H1 (cell line): Measurements from ENCODE around the gene NT5C3B. TPM values are rescaled to one million over a fixed set of nuclear protein-coding genes. Genes with fewer than 3 reads are reported as not detected.

Source experiments
- CTCF ChIA-PET: fragments of 300-600 bp; sonication (Branson Sonifier 250); formaldehyde crosslinking; loops from one replicate; lab custom pipeline; 2021; ENCODE audit not compliant: partially characterized antibody; lab: Charles Lee
- POLR2A ChIA-PET: fragments of 300-600 bp; sonication (Branson Sonifier 250); formaldehyde crosslinking; loops from one replicate; lab custom pipeline; 2021; ENCODE audit warnings: inconsistent platforms; ENCODE audit not compliant: partially characterized antibody; lab: Charles Lee
- DNase-seq, 2 experiments: peaks; one replicate each; pipeline versions ENCODE4 v3.0.0 to v3.0.0-alpha.2; 2010 to 2022; ENCODE audit warnings: low spot score in 2 of 2, low read depth in 1 of 2, mixed read lengths in 1 of 2
- FAIRE-seq: peaks from 2 replicates; lab custom pipeline; 2011; peaks lifted over from hg19 to GRCh38; lab: Jason Lieb, UNC
- H2AFZ ChIP-seq: 2 replicates; pipeline ENCODE4 v1.8.1; 2012; ENCODE audit warnings: low read length, inconsistent platforms
- H2AK5ac ChIP-seq: 2 replicates; pipeline ENCODE4 v1.6.1; 2013; ENCODE audit warnings: low read depth, low read length
- H2BK120ac ChIP-seq: replicated peaks from 2 replicates; pipeline ENCODE3; 2013; ENCODE audit warnings: low read depth, low read length, inconsistent platforms
- H2BK12ac ChIP-seq: 2 replicates; pipeline ENCODE4 v1.6.1; 2013; ENCODE audit warnings: low read depth, low read length
- H2BK15ac ChIP-seq: 2 replicates; pipeline ENCODE4 v1.6.1; 2013; ENCODE audit warnings: low read length
- H2BK20ac ChIP-seq: 2 replicates; pipeline ENCODE4 v1.6.1; 2013; ENCODE audit warnings: low read length
- H2BK5ac ChIP-seq: 2 replicates; pipeline ENCODE4 v1.6.1; 2013; ENCODE audit warnings: low read depth, low read length
- H3K14ac ChIP-seq: 2 replicates; pipeline ENCODE4 v1.6.1; 2013; ENCODE audit warnings: inconsistent platforms; ENCODE audit not compliant: insufficient read length
- H3K18ac ChIP-seq: 2 replicates; pipeline ENCODE4 v1.6.1; 2013; ENCODE audit warnings: low read length; ENCODE audit errors: extremely low read depth
- H3K23ac ChIP-seq: 2 replicates; pipeline ENCODE4 v1.6.1; 2013; ENCODE audit warnings: inconsistent platforms; ENCODE audit not compliant: insufficient read length
- H3K23me2 ChIP-seq: 2 replicates; pipeline ENCODE4 v1.6.1; 2013; ENCODE audit warnings: low read depth, low read length
- H3K27ac ChIP-seq: 2 replicates; pipeline ENCODE4 v1.6.1; 2011; ENCODE audit warnings: low read depth, low read length, inconsistent platforms
- H3K27me3 ChIP-seq, 4 experiments: replicated peaks in 1 of 4; 1 replicate in 1 of 4; 2 replicates in 3 of 4; pipeline versions ENCODE4 v1.6.1 to v1.8.1; 2011 to 2013; ENCODE audit warnings: low read length in 3 of 4, mild to moderate bottlenecking in 3 of 4, inconsistent platforms in 2 of 4, mixed read lengths in 2 of 4, moderate library complexity in 1 of 4; ENCODE audit not compliant: control insufficient read depth in 3 of 4, insufficient read depth in 3 of 4; ENCODE audit errors: extremely low read depth in 1 of 4
- H3K36me3 ChIP-seq, 4 experiments: 2 replicates each; pipeline versions ENCODE4 v1.6.1 to v1.8.1; 2011 to 2013; ENCODE audit warnings: mild to moderate bottlenecking in 4 of 4, low read length in 3 of 4, moderate library complexity in 2 of 4, control low read depth in 1 of 4, inconsistent platforms in 1 of 4; ENCODE audit not compliant: insufficient read depth in 4 of 4, control insufficient read depth in 2 of 4
- H3K4ac ChIP-seq: replicated peaks from 2 replicates; pipeline ENCODE3; 2013; ENCODE audit warnings: low read length, low read depth, mixed read lengths, inconsistent platforms; ENCODE audit not compliant: insufficient read length
- H3K4me1 ChIP-seq, 4 experiments: replicated peaks in 1 of 4; 1 replicate in 1 of 4; 2 replicates in 3 of 4; pipeline versions ENCODE4 v1.6.1 to v1.8.1; 2011 to 2013; ENCODE audit warnings: low read length in 3 of 4, inconsistent platforms in 2 of 4, mixed read lengths in 1 of 4; ENCODE audit not compliant: insufficient read depth in 4 of 4, control insufficient read depth in 3 of 4
- H3K4me2 ChIP-seq, 2 experiments: 2 replicates each; pipeline versions ENCODE4 v1.6.1 to v1.8.1; 2011 to 2013; ENCODE audit warnings: low read depth in 2 of 2, low read length in 2 of 2, control low read depth in 1 of 2, inconsistent platforms in 1 of 2, mild to moderate bottlenecking in 1 of 2; ENCODE audit not compliant: insufficient read depth in 1 of 2
- H3K4me3 ChIP-seq, 4 experiments: fragments of 200-600, 300-600 bp in 1 of 4; sonication (generic), shearing (Covaris generic), sonication (Bioruptor Twin) in 1 of 4; 2 replicates each; pipeline versions ENCODE4 v1.5.1 to v1.8.1; 2011 to 2016; ENCODE audit warnings: low read length in 4 of 4, low read depth in 3 of 4, control low read depth in 2 of 4, inconsistent platforms in 2 of 4, mild to moderate bottlenecking in 2 of 4, mixed read lengths in 1 of 4, moderate library complexity in 1 of 4; ENCODE audit not compliant: insufficient read depth in 2 of 4; ENCODE audit errors: extremely low read depth in 1 of 4
- H3K56ac ChIP-seq: replicated peaks from 2 replicates; pipeline ENCODE3; 2013; ENCODE audit warnings: low read depth, mild to moderate bottlenecking, mixed read lengths, low read length, inconsistent platforms; ENCODE audit not compliant: insufficient read length
- H3K79me1 ChIP-seq: 2 replicates; pipeline ENCODE4 v1.6.1; 2013; ENCODE audit warnings: low read depth, low read length, control low read depth
- H3K79me2 ChIP-seq, 2 experiments: 2 replicates each; pipeline versions ENCODE4 v1.6.1 to v1.8.1; 2012 to 2013; ENCODE audit warnings: low read length in 2 of 2, mild to moderate bottlenecking in 2 of 2, inconsistent platforms in 1 of 2; ENCODE audit not compliant: insufficient read depth in 2 of 2, control insufficient read depth in 1 of 2
- H3K9ac ChIP-seq, 4 experiments: replicated peaks in 1 of 4; 1 replicate in 1 of 4; 2 replicates in 3 of 4; pipeline versions ENCODE4 v1.6.1 to v1.8.1; 2011 to 2013; ENCODE audit warnings: low read depth in 3 of 4, low read length in 3 of 4, control low read depth in 2 of 4, mild to moderate bottlenecking in 2 of 4, moderate library complexity in 2 of 4, inconsistent platforms in 1 of 4; ENCODE audit errors: extremely low read depth in 1 of 4
- H3K9me3 ChIP-seq, 2 experiments: 2 replicates each; pipeline versions ENCODE4 v1.6.1 to v1.8.1; 2012 to 2013; ENCODE audit warnings: mild to moderate bottlenecking in 2 of 2, moderate library complexity in 2 of 2, control low read depth in 1 of 2, inconsistent platforms in 1 of 2, low read depth in 1 of 2, low read length in 1 of 2, mixed read lengths in 1 of 2; ENCODE audit not compliant: insufficient read depth in 2 of 2
- H4K20me1 ChIP-seq, 2 experiments: replicated peaks in 1 of 2; 2 replicates each; pipeline versions ENCODE3 to v1.8.1; 2011 to 2013; ENCODE audit warnings: inconsistent platforms in 2 of 2, low read length in 2 of 2, mild to moderate bottlenecking in 1 of 2; ENCODE audit not compliant: insufficient read depth in 2 of 2, control insufficient read depth in 1 of 2
- H4K5ac ChIP-seq: 2 replicates; pipeline ENCODE4 v1.6.1; 2013; ENCODE audit warnings: low read length, low read depth, mixed read lengths, inconsistent platforms; ENCODE audit not compliant: insufficient read length
- H4K8ac ChIP-seq: 2 replicates; pipeline ENCODE4 v1.8.0; 2013; ENCODE audit warnings: mild to moderate bottlenecking, moderate library complexity, low read length, inconsistent platforms; ENCODE audit not compliant: insufficient read depth; ENCODE audit errors: extremely low read depth
- H4K91ac ChIP-seq: replicated peaks from 2 replicates; pipeline ENCODE3; 2013; ENCODE audit warnings: low read length, mixed read lengths, inconsistent platforms; ENCODE audit not compliant: insufficient read length
- ASH2L ChIP-seq: fragments of 200-600, 300-600 bp; sonication (generic); IDR thresholded peaks from one replicate; pipeline ENCODE4 v1.7.1; 2017; ENCODE audit warnings: low read length
- CBX8 ChIP-seq: fragments of 300-800, 300-1000 bp; sonication (generic); IDR thresholded peaks from 2 replicates; pipeline ENCODE4 v1.7.1; 2016; ENCODE audit warnings: low read depth, low read length, borderline replicate concordance
- GTF2F1 ChIP-seq: IDR thresholded peaks from 2 replicates; pipeline ENCODE4 v1.6.1; 2012; ENCODE audit warnings: low read depth, low read length, improper control_type of control experiment, borderline replicate concordance
- HDAC2 ChIP-seq, 2 experiments: fragments of 300-600 bp in 1 of 2; sonication (generic) in 1 of 2; IDR thresholded peaks; 2 replicates each; pipeline ENCODE4 v1.6.1; 2011 to 2012; ENCODE audit warnings: low read depth in 2 of 2, low read length in 2 of 2, mild to moderate bottlenecking in 2 of 2, moderate library complexity in 2 of 2, borderline replicate concordance in 1 of 2, inconsistent platforms in 1 of 2
- POLR2AphosphoS5 ChIP-seq: IDR thresholded peaks from 2 replicates; pipeline ENCODE4 v1.6.1; 2011; ENCODE audit warnings: low read depth, low read length
- SAP30 ChIP-seq: fragments of 300-600 bp; sonication (generic); IDR thresholded peaks from 2 replicates; pipeline ENCODE4 v1.7.1; 2012; ENCODE audit warnings: low read length, moderate library complexity, mild to moderate bottlenecking, inconsistent platforms; ENCODE audit not compliant: insufficient read depth, insufficient replicate concordance
- SIN3A ChIP-seq, 2 experiments: IDR thresholded peaks in 1 of 2; conservative IDR thresholded peaks in 1 of 2; 2 replicates each; pipeline ENCODE4 v1.6.1; 2011 to 2012; ENCODE audit warnings: low read length in 2 of 2, improper control_type of control experiment in 1 of 2, low read depth in 1 of 2, mild to moderate bottlenecking in 1 of 2
- WGBS, 2 experiments: shearing (Covaris generic) in 1 of 2; methylation state at CpG; one replicate each; pipeline versions ENCODE4 v1.1.6 to v1.1.7; 2013 to 2015; ENCODE audit warnings: low lambda C conversion rate in 2 of 2, mixed read lengths in 2 of 2, inconsistent platforms in 1 of 2, low coverage in 1 of 2, missing lambda C conversion rate in 1 of 2; ENCODE audit not compliant: insufficient replicate concordance in 2 of 2, insufficient coverage in 1 of 2, insufficient read length in 1 of 2; ENCODE audit errors: extremely low coverage in 1 of 2, missing lambda C conversion rate in 1 of 2; 5-methylcytosine and 5-hydroxymethylcytosine counted together
- polyA plus RNA-seq, 7 experiments: library from polyadenylated mRNA; depleted of rRNA in 3 of 7; stranded (reverse) in 5 of 7; unstranded in 2 of 7; fragments of >200 nt in 5 of 7; fragments of 200-250 nt in 2 of 7; gene quantifications; 1 replicate in 5 of 7; 2 replicates in 1 of 7; 4 replicates in 1 of 7; pipeline versions ENCODE4 v1.2.1 to v1.2.3, GENCODE V29; 2011 to 2013; ENCODE audit warnings: missing spikeins in 2 of 7, mixed read lengths in 2 of 7
- total RNA-seq: library from RNA; stranded (reverse); fragmentation: NEBNext Ultra II Directional; extraction: Animal tissue kit (Norgen Biotek cat#: 25700); gene quantifications from 2 replicates; pipeline ENCODE4 v1.2.1, GENCODE V29; 2021

Gene NT5C3B
- total and polyA plus RNA-seq, 2 of the 8 experiments (the other 6 are each of a cell fraction or from before 2014, with no cell fraction given), result 68.7 to 94.5 TPM

GRCh38 chr17:41797377-41797776 is 38.7 kb downstream of the NT5C3B start:
- Histone ChIP-seq H3K4me3 (no peak overlapping the region), H3K27ac (no peak overlapping the region), H3K18ac (no peak overlapping the region), H2BK5ac (no peak overlapping the region), H3K23me2 (peaks cover 2% of the 10 kb centered on the region; the same call in 1 of the 2 replicates), H2AFZ (no peak overlapping the region), H3K9ac (no peak overlapping the region), H3K4me2 (no peak overlapping the region)
- 83% methylated on average over 3 of the region's 3 CpGs; no CpG with 5 or more reads in 1 of the 2 experiments for WGBS, 2 experiments
- TF ChIP-seq ASH2L (no peak), SAP30 (no peak), SIN3A (conservative IDR thresholded peaks at IDR 0.05 in 1 of 2, IDR thresholded peaks at IDR 0.05 in 1 of 2; ENCODE audit: low read depth in 1 of 2, low read length in 2 of 2) (no peak), GTF2F1 (no peak), CBX8 (no peak), POLR2AphosphoS5 (no peak), HDAC2 (IDR thresholded peaks at IDR 0.05; ENCODE audit: borderline replicate concordance in 1 of 2, low read depth in 2 of 2, low read length in 2 of 2) (no peak)
- TF ChIP-seq, all 59 proteins: peak for 0
- Histone ChIP-seq H3K27me3 (peaks cover 0 to 3% (median 2%) of the 10 kb centered on the region in 4 experiments; a peak in 2 of 7 replicates), H3K14ac (no peak overlapping the region), H3K4ac (no peak overlapping the region), H2BK120ac (no peak overlapping the region), H3K23ac (no peak overlapping the region), H3K56ac (no peak overlapping the region), H3K9me3 (no peaks in the 10 kb centered on the region), H2BK12ac (no peak overlapping the region), H4K20me1 (no peaks in the 10 kb centered on the region), H4K91ac (no peak overlapping the region), H3K4me1 (peaks cover 11 to 31% (median 26%) of the 10 kb centered on the region in 4 experiments), H3K79me2 (no peaks in the 10 kb centered on the region), H2AK5ac (no peak overlapping the region), H4K8ac (no peak overlapping the region), H3K36me3 (no peaks in the 10 kb centered on the region), H2BK20ac (no peak overlapping the region), H3K79me1 (no peaks in the 10 kb centered on the region), H2BK15ac (no peak overlapping the region), H4K5ac (no peak overlapping the region)
- DNase-seq (no peak), FAIRE-seq (no peak)
- ChIA-PET POLR2A (interaction anchor here (0.6 to 6.9 kb wide), 5 partner anchors 12 to 109 kb away, joined by 3 to 71 read pairs (median 4); partner anchors contain the start of gene JUP), CTCF (interaction anchor here (1.0 to 10.9 kb wide), 6 partner anchors 9 to 49 kb away, joined by 3 to 149 read pairs (median 4); partner anchors contain the start of gene JUP)
